Endothelial cell of umbilical vein (primary cell): ENCODE data around the gene SZT2. TPM values are rescaled to one million over a fixed set of nuclear protein-coding genes. Genes with fewer than 3 reads are reported as not detected.

ENCODE experiments used
- BruUV-seq: library from RNA; stranded (reverse); fragments of 400-500 nt; replicated peaks from 2 replicates; lab custom pipeline; 2021; lab: Mats Ljungman, UMichigan
- CTCF ChIA-PET: fragments of 300-600, 350-600 bp; sonication (Branson Sonifier 250); formaldehyde crosslinking; loops from one replicate; lab custom pipeline; 2021; ENCODE audit warnings: antibody characterized with exemption, inconsistent platforms; lab: Charles Lee
- POLR2A ChIA-PET: fragments of 300-600, 350-600 bp; sonication (Branson Sonifier 250); formaldehyde crosslinking; loops from one replicate; lab custom pipeline; 2021; ENCODE audit warnings: antibody characterized with exemption, inconsistent platforms; lab: Charles Lee
- DNase-seq: peaks from one replicate; pipeline ENCODE4 v3.0.0-alpha.2; 2011; ENCODE audit warnings: low read depth, low spot score
- FAIRE-seq: peaks from 2 replicates; lab custom pipeline; 2011; peaks lifted over from hg19 to GRCh38; lab: Jason Lieb, UNC
- H2AFZ ChIP-seq: 2 replicates; pipeline ENCODE4 v1.6.0; 2012; ENCODE audit warnings: low read depth, low read length, control low read depth, inconsistent platforms
- H3K27ac ChIP-seq: 2 replicates; pipeline ENCODE4 v1.5.1; 2011; ENCODE audit warnings: low read depth, mild to moderate bottlenecking, control low read depth, low read length, moderate library complexity; ENCODE audit not compliant: insufficient read depth
- H3K27me3 ChIP-seq, 2 experiments: 2 replicates each; pipeline versions ENCODE4 v1.6.0 to v1.6.1; 2011; ENCODE audit warnings: low read length in 2 of 2, mixed read lengths in 1 of 2; ENCODE audit not compliant: control insufficient read depth in 2 of 2, insufficient read depth in 2 of 2
- H3K36me3 ChIP-seq, 2 experiments: 2 replicates in 1 of 2; 3 replicates in 1 of 2; pipeline ENCODE4 v1.5.1; 2011; ENCODE audit warnings: low read length in 2 of 2, mild to moderate bottlenecking in 1 of 2, moderate library complexity in 1 of 2; ENCODE audit not compliant: control insufficient read depth in 2 of 2, insufficient read depth in 2 of 2; ENCODE audit errors: extremely low read depth in 1 of 2
- H3K4me1 ChIP-seq: 3 replicates; pipeline ENCODE4 v1.5.1; 2011; ENCODE audit warnings: mild to moderate bottlenecking, low read length; ENCODE audit not compliant: control insufficient read depth, insufficient read depth; ENCODE audit errors: extremely low read depth
- H3K4me2 ChIP-seq: 2 replicates; pipeline ENCODE4 v1.6.1; 2011; ENCODE audit warnings: low read length, control low read depth, mixed read lengths; ENCODE audit not compliant: insufficient read depth
- H3K4me3 ChIP-seq, 3 experiments: fragments of 200-600 bp in 1 of 3; sonication (generic), shearing (Covaris generic) in 1 of 3; replicated peaks in 1 of 3; 2 replicates each; pipeline ENCODE4 v1.5.1; 2011 to 2016; ENCODE audit warnings: control low read depth in 3 of 3, low read length in 3 of 3, mild to moderate bottlenecking in 2 of 3, inconsistent platforms in 1 of 3, low read depth in 1 of 3, moderate library complexity in 1 of 3; ENCODE audit not compliant: insufficient read depth in 1 of 3
- H3K79me2 ChIP-seq: 2 replicates; pipeline ENCODE4 v1.6.0; 2012; ENCODE audit warnings: low read length, inconsistent platforms; ENCODE audit not compliant: control insufficient read depth, insufficient read depth
- H3K9ac ChIP-seq: replicated peaks from 2 replicates; pipeline ENCODE3; 2011; ENCODE audit warnings: low read length, control low read depth; ENCODE audit not compliant: insufficient read depth; ENCODE audit errors: extremely low read depth
- H3K9me1 ChIP-seq: replicated peaks from 3 replicates; pipeline ENCODE4 v1.6.0; 2011; ENCODE audit warnings: mild to moderate bottlenecking, low read length; ENCODE audit not compliant: control insufficient read depth, insufficient read depth; ENCODE audit errors: extremely low read depth
- H3K9me3 ChIP-seq: replicated peaks from 2 replicates; pipeline ENCODE4 v1.5.1; 2012; ENCODE audit warnings: low read length, inconsistent platforms; ENCODE audit not compliant: control insufficient read depth, insufficient read depth
- H4K20me1 ChIP-seq: replicated peaks from 2 replicates; pipeline ENCODE3; 2011; ENCODE audit warnings: mild to moderate bottlenecking, low read length; ENCODE audit not compliant: control insufficient read depth, insufficient read depth; ENCODE audit errors: extremely low read depth
- CTCF ChIP-seq, 2 donors: IDR thresholded peaks; 1 replicate in 1 of 2; 2 replicates in 1 of 2; pipeline ENCODE4 v1.5.1; 2011; ENCODE audit warnings: low read length in 2 of 2, mild to moderate bottlenecking in 2 of 2, moderate library complexity in 2 of 2, control low read depth in 1 of 2, inconsistent platforms in 1 of 2, low read depth in 1 of 2; ENCODE audit not compliant: insufficient read depth in 1 of 2; ENCODE audit errors: extremely low read depth in 1 of 2
- EZH2 ChIP-seq: IDR thresholded peaks from 2 replicates; pipeline ENCODE4 v1.6.1; 2012; ENCODE audit warnings: borderline replicate concordance, low read depth, mild to moderate bottlenecking, moderate library complexity, low read length, inconsistent platforms; ENCODE audit not compliant: severe bottlenecking
- FOS ChIP-seq: IDR thresholded peaks from 2 replicates; pipeline ENCODE4 v1.6.1; 2011; ENCODE audit warnings: mild to moderate bottlenecking, low read length, moderate library complexity, borderline replicate concordance; ENCODE audit not compliant: insufficient read depth
- GATA2 ChIP-seq: IDR thresholded peaks from 2 replicates; pipeline ENCODE4 v1.7.0; 2011; ENCODE audit warnings: low read depth, mild to moderate bottlenecking, moderate library complexity, mixed read lengths, low read length; ENCODE audit not compliant: insufficient read length, insufficient read depth
- JUN ChIP-seq: IDR thresholded peaks from 2 replicates; pipeline ENCODE4 v1.6.1; 2011; ENCODE audit warnings: borderline replicate concordance, low read depth; ENCODE audit not compliant: insufficient read length, insufficient read depth
- MAX ChIP-seq: IDR thresholded peaks from 2 replicates; pipeline ENCODE4 v1.6.1; 2011; ENCODE audit not compliant: insufficient read depth, insufficient read length
- MYC ChIP-seq: IDR thresholded peaks from one replicate; pipeline ENCODE4 v1.6.1; 2011; ENCODE audit warnings: mild to moderate bottlenecking, low read depth, low read length
- POLR2A ChIP-seq: IDR thresholded peaks from 2 replicates; pipeline ENCODE4 v1.6.1; 2012; ENCODE audit warnings: low read depth, mild to moderate bottlenecking, control low read depth, low read length
- POLR2AphosphoS5 ChIP-seq: IDR thresholded peaks from 2 replicates; pipeline ENCODE4 v1.6.1; 2012; ENCODE audit warnings: low read depth, mild to moderate bottlenecking, control low read depth, low read length, moderate library complexity; ENCODE audit not compliant: insufficient read depth
- dilution Hi-C: fragments of 300-500 bp; cut with MboI; formaldehyde crosslinking; loops from one replicate; pipeline ENCODE4 v1.15.0; 2019; ENCODE audit warnings: low sequenced_read_pairs; ENCODE audit not compliant: extremely low pct_ligation_motif_present
- intact Hi-C: fragments of 100-400 bp; cut with micrococcal nuclease; formaldehyde crosslinking; loops from one replicate; pipeline ENCODE4 v1.10.0; 2022
- polyA plus RNA-seq, 4 experiments: library from polyadenylated mRNA; depleted of rRNA in 3 of 4; stranded (reverse) in 3 of 4; unstranded in 1 of 4; fragments of >200 nt; gene quantifications; 2 replicates each; pipeline versions ENCODE4 v1.2.1 to v1.2.3, GENCODE V29; 2011 to 2012; ENCODE audit warnings: missing spikeins in 1 of 4
- total RNA-seq: library from RNA; stranded (reverse); gene quantifications from 2 replicates; pipeline ENCODE4 v1.2.3, GENCODE V29; 2021

The SZT2 gene
- total and polyA plus RNA-seq, 2 donors (not counting 3 experiments of a cell fraction or from before 2014, with no cell fraction given): 11.4 to 49.9 TPM

GRCh38 chr1:43484367-43484766, 94.7 kb downstream of the SZT2 start:
- Histone ChIP-seq H3K9ac (no peak overlapping the region), H3K4me1 (no peaks in the 10 kb centered on the region), H3K4me3 (no peak overlapping the region), H4K20me1 (no peaks in the 10 kb centered on the region), H3K27me3 (no peaks in the 10 kb centered on the region), H3K4me2 (no peak overlapping the region), H3K79me2 (no peaks in the 10 kb centered on the region), H3K9me1 (no peaks in the 10 kb centered on the region), H3K36me3 (no peaks in the 10 kb centered on the region), H2AFZ (no peak overlapping the region), H3K9me3 (peaks cover 2% of the 10 kb centered on the region), H3K27ac (no peak overlapping the region)
- BruUV-seq: no TSS peak
- no peak for TF ChIP-seq MYC
- no peak for TF ChIP-seq FOS
- no peak for TF ChIP-seq EZH2
- ChIA-PET POLR2A (no interaction called here), CTCF (no interaction called here)
- intact Hi-C loops (no loop called here), dilution Hi-C loops (no loop called here)
- no peak for FAIRE-seq
- no peak for DNase-seq

- Histone ChIP-seq H3K79me2 (no peaks in the 10 kb centered on the region), H3K36me3 (no peaks in the 10 kb centered on the region), H3K4me1 (peaks cover 2% of the 10 kb centered on the region), H4K20me1 (no peaks in the 10 kb centered on the region), H3K9ac (no peak overlapping the region), H2AFZ (no peak overlapping the region), H3K9me3 (peaks cover 2% of the 10 kb centered on the region), H3K27ac (no peak overlapping the region), H3K4me3 (no peak overlapping the region), H3K27me3 (no peaks in the 10 kb centered on the region), H3K9me1 (no peaks in the 10 kb centered on the region), H3K4me2 (no peak overlapping the region)
- ChIA-PET CTCF (no interaction called here), POLR2A (no interaction called here)
- dilution Hi-C loops (no loop called here), intact Hi-C loops (no loop called here)
- TF ChIP-seq FOS (no peak), GATA2 (no peak), MYC (no peak), JUN (no peak), CTCF (IDR thresholded peaks at IDR 0.05; ENCODE audit: extremely low read depth in 1 of 2, insufficient read depth in 1 of 2, low read depth in 1 of 2, low read length in 2 of 2) (no peak), POLR2AphosphoS5 (no peak), EZH2 (no peak), MAX (no peak), POLR2A (no peak)
- FAIRE-seq (no peak), DNase-seq (no peak)
- no TSS peak for BruUV-seq
Observed at GRCh38 chr1:43488165-43488564, 98.5 kb downstream of the SZT2 start.
